Right atrium auricular region (tissue), 2 donors: ENCODE measurements around the gene EMILIN1. TPM values are rescaled to one million over a fixed set of nuclear protein-coding genes. Genes with fewer than 3 reads are reported as not detected.

Experiments
- DNase-seq: peaks from one replicate; pipeline ENCODE4 v3.0.0-alpha.2; 2019; ENCODE audit warnings: low spot score
- H3K27ac ChIP-seq, 2 donors: fragments of 200-600 bp; sonication (generic); 1 replicate in 1 of 2; 2 replicates in 1 of 2; pipeline ENCODE4 v1.5.1; 2016 to 2019
- H3K27me3 ChIP-seq, 2 donors: fragments of 200-600 bp; sonication (generic); one replicate each; pipeline versions ENCODE4 v1.5.1 to v1.6.0; 2017 to 2019
- H3K36me3 ChIP-seq: fragments of 200-600 bp; sonication (generic); one replicate; pipeline ENCODE4 v1.5.1; 2016
- H3K4me1 ChIP-seq, 2 donors: fragments of 200-600 bp; sonication (generic); one replicate each; pipeline versions ENCODE4 v1.5.1 to v1.6.0; 2017 to 2019
- H3K4me3 ChIP-seq, 2 donors: fragments of 200-600 bp; sonication (generic); 1 replicate in 1 of 2; 2 replicates in 1 of 2; pipeline ENCODE4 v1.5.1; 2017 to 2019; ENCODE audit warnings: mild to moderate bottlenecking in 1 of 2, moderate library complexity in 1 of 2
- H3K9me3 ChIP-seq, 2 donors: fragments of 200-600 bp; sonication (generic); one replicate each; pipeline ENCODE4 v1.5.1; 2019
- CTCF ChIP-seq, 2 donors: fragments of 200-600 bp; sonication (generic); IDR thresholded peaks; one replicate each; pipeline ENCODE4 v1.5.1; 2019; ENCODE audit warnings: antibody characterized with exemption in 2 of 2
- total RNA-seq, 2 donors: library from RNA; depleted of rRNA; stranded (reverse); fragments of >200 nt; gene quantifications; one replicate each; pipeline ENCODE4 v1.1.0, GENCODE V29; 2016

EMILIN1 gene
- total RNA-seq, 2 donors from 2014 or later: 22.3 to 36.7 TPM

- H3K36me3 ChIP-seq: peaks cover 17% of the 10 kb centered on the region
Observed at GRCh38 chr2:27057184-27057583, 21.2 kb upstream of the EMILIN1 start.

GRCh38 chr2:27058210-27058609 lies 20.2 kb upstream of the EMILIN1 start:
- H3K4me1 ChIP-seq: peaks cover 0 to 5% of the 10 kb centered on the region in 2 donors
- no peak overlapping the region for H3K27ac ChIP-seq
- no peaks in the 10 kb centered on the region for H3K9me3 ChIP-seq
- peaks cover 17% of the 10 kb centered on the region for H3K36me3 ChIP-seq
- no peaks in the 10 kb centered on the region for H3K27me3 ChIP-seq
- no peak for DNase-seq
- TF ChIP-seq CTCF (IDR thresholded peaks at IDR 0.05): no peak
- H3K4me3 ChIP-seq: no peak overlapping the region

More at GRCh38 chr2:27057184-27057583, 21.2 kb upstream of the EMILIN1 start:
- no peak for TF ChIP-seq CTCF (IDR thresholded peaks at IDR 0.05)
- Histone ChIP-seq H3K4me1 (peaks cover 0 to 3% of the 10 kb centered on the region in 2 donors), H3K27me3 (no peaks in the 10 kb centered on the region), H3K27ac (no peak overlapping the region), H3K9me3 (no peaks in the 10 kb centered on the region), H3K4me3 (no peak overlapping the region)
- DNase-seq: no peak

- TF ChIP-seq CTCF (IDR thresholded peaks at IDR 0.05): no peak
- Histone ChIP-seq H3K27ac (no peak overlapping the region), H3K4me3 (no peak overlapping the region), H3K36me3 (peaks cover 17% of the 10 kb centered on the region), H3K4me1 (peaks cover 0 to 14% of the 10 kb centered on the region in 2 donors), H3K9me3 (no peaks in the 10 kb centered on the region), H3K27me3 (no peaks in the 10 kb centered on the region)
- no peak for DNase-seq
Observed at GRCh38 chr2:27059141-27059820, 19.1 kb upstream of the EMILIN1 start.

GRCh38 chr2:27060323-27060722 lies 18.1 kb upstream of the EMILIN1 start:
- no peak overlapping the region for H3K27ac ChIP-seq
- peaks cover 8% of the 10 kb centered on the region for H3K36me3 ChIP-seq
- no peak overlapping the region for H3K4me3 ChIP-seq
- peaks cover 0 to 14% of the 10 kb centered on the region in 2 donors for H3K4me1 ChIP-seq
- H3K27me3 ChIP-seq: no peaks in the 10 kb centered on the region
- TF ChIP-seq CTCF (IDR thresholded peaks at IDR 0.05): no peak
- DNase-seq: no peak
- H3K9me3 ChIP-seq: no peaks in the 10 kb centered on the region

GRCh38 chr2:27065128-27065527 lies 13.3 kb upstream of the EMILIN1 start:
- H3K27me3 ChIP-seq: no peaks in the 10 kb centered on the region
- H3K36me3 ChIP-seq: peaks cover 25% of the 10 kb centered on the region
- no peaks in the 10 kb centered on the region for H3K9me3 ChIP-seq
- no peak for DNase-seq
- no peak overlapping the region for H3K27ac ChIP-seq
- peaks cover 0 to 32% of the 10 kb centered on the region in 2 donors for H3K4me1 ChIP-seq
- TF ChIP-seq CTCF (IDR thresholded peaks at IDR 0.05): no peak
- H3K4me3 ChIP-seq: no peak overlapping the region

- no peak overlapping the region for H3K4me3 ChIP-seq
- TF ChIP-seq CTCF (IDR thresholded peaks at IDR 0.05): no peak
- no peaks in the 10 kb centered on the region for H3K9me3 ChIP-seq
- H3K36me3 ChIP-seq: peaks cover 25% of the 10 kb centered on the region
- no peak overlapping the region for H3K27ac ChIP-seq
- no peaks in the 10 kb centered on the region for H3K27me3 ChIP-seq
- peaks cover 0 to 48% of the 10 kb centered on the region in 2 donors for H3K4me1 ChIP-seq
- DNase-seq: no peak
Observed at GRCh38 chr2:27067385-27067784, 11.0 kb upstream of the EMILIN1 start.
